H7 (cell line): ENCODE results near the gene TAS2R5. TPM values are rescaled to one million over a fixed set of nuclear protein-coding genes. Genes with fewer than 3 reads are reported as not detected.
"Not testable (repeated sequence)": the region's sequence is repeated elsewhere in the genome, so short reads cannot be mapped to it uniquely, and the experiment has no call there.

Experiments
- DNase-seq: peaks from one replicate; pipeline ENCODE4 v3.0.0; 2012
- H3K27me3 ChIP-seq: 2 replicates; pipeline ENCODE4 v1.6.0; 2011; ENCODE audit warnings: mild to moderate bottlenecking, low read length; ENCODE audit not compliant: control insufficient read depth, insufficient read depth
- H3K36me3 ChIP-seq: replicated peaks from 2 replicates; pipeline ENCODE4 v1.5.1; 2011; ENCODE audit warnings: low read length; ENCODE audit not compliant: control insufficient read depth, insufficient read depth
- H3K4me3 ChIP-seq: 2 replicates; pipeline ENCODE4 v1.5.1; 2011; ENCODE audit warnings: low read depth, mild to moderate bottlenecking, control low read depth, low read length, moderate library complexity; ENCODE audit not compliant: insufficient read depth
- total RNA-seq: library from RNA; depleted of rRNA; stranded (reverse); fragments of >200 nt; shearing (Covaris generic); gene quantifications from 2 replicates; pipeline ENCODE4 v1.2.3, GENCODE V29; 2014; rRNA removed

TAS2R5 gene, protein sequence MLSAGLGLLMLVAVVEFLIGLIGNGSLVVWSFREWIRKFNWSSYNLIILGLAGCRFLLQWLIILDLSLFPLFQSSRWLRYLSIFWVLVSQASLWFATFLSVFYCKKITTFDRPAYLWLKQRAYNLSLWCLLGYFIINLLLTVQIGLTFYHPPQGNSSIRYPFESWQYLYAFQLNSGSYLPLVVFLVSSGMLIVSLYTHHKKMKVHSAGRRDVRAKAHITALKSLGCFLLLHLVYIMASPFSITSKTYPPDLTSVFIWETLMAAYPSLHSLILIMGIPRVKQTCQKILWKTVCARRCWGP
- 0.24 and 0.70 TPM in 2 replicates for total RNA-seq

DNA sequence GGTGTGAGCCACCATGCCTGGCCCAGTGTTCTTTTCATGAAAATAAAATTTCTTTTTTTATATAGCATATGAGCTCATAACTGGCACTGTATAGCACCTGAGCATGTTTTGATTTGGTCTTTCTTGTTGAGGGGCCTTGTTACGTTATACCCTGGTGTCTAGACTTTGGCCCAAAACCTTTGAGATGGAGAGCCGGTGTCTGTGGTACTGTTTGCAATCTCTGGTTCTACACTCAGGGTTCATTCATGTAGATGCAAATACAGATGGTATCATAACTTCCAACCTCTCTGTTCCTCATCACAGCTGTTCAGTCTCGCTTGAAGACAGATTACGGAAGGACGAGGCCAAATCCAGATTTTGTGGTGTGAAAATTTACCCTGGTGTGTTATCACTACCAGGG, at the start of gene TAS2R5:
Gene TAS2R5, plus strand, starts transcription at position 301 of the 400 bp plus-strand sequence. CDS start 145 bp downstream, outside the sequence.
- Histone ChIP-seq H3K4me3 (no peak within 1 kb of the TSS), H3K27me3 (no peaks in the 10 kb centered on the region), H3K36me3 (no peaks in the 10 kb centered on the region; the same call in 1 of the 2 replicates)
- DNase-seq: no peak

DNA sequence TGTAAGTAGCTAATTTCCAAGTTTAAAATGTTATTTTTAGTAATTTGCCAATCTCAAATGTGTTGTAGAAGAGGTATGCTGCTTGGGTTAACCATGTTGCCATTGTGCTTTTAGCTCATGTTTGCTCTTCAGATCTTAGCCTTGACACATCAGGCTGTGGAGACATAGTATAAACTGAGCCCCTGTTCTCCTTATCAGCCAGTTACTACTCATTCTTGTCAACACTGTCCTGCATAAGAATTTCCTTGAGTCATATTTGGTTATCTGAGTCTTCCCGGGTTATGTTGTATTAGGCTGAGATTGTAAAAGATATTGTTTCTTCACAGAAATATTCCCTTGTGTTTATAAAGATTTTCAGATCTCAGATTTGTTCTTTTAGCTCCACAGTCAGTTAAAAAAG, 47.8 kb upstream of the TAS2R5 start:
- peaks cover 35% of the 10 kb centered on the region for H3K36me3 ChIP-seq
- H3K4me3 ChIP-seq: no peak overlapping the region
- no peak for DNase-seq
- H3K27me3 ChIP-seq: no peaks in the 10 kb centered on the region

DNA sequence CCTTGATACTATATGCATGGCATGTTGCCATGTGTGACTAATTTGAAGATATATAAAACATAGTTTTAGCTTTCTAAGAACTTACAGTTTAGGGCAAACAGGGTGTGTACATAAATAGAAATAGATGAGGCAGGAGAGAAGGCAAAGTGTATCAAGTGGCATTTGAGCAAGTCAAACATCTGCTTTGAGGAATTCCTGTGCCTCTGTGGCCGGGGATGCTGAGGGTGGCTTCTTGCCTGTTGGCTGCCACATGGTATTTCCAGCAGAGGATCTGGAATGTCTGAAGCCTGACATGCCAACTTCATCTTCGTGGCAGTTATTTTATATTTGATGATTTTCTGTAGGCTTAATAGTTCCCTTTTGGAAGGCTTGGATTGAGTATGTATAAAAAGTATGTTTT, 45.9 kb upstream of the TAS2R5 start:
- Histone ChIP-seq H3K27me3 (no peaks in the 10 kb centered on the region), H3K36me3 (peaks cover 38% of the 10 kb centered on the region), H3K4me3 (no peak overlapping the region)
- DNase-seq: no peak

DNA sequence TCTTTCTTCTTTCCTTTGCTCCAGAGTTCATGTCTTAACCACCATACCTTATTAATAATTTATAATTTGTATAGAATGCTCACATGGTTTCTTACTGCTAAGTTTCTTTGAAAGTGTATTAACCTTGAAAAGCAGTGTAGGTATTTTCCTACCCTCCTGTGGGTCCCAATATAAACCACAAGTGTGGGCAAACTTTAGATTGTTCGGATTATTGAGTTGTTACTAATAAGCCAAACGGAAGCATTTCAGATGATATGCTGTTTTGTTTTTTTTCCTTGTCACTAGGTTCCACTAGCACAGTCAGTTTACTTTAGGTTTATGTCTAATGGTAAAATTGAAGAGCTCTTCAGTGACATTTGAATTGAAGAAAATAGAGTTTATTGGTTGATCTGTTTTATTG, 41.6 kb upstream of the TAS2R5 start:
- Histone ChIP-seq H3K27me3 (no peaks in the 10 kb centered on the region), H3K4me3 (no peak overlapping the region), H3K36me3 (peaks cover 30% of the 10 kb centered on the region)
- no peak for DNase-seq

DNA sequence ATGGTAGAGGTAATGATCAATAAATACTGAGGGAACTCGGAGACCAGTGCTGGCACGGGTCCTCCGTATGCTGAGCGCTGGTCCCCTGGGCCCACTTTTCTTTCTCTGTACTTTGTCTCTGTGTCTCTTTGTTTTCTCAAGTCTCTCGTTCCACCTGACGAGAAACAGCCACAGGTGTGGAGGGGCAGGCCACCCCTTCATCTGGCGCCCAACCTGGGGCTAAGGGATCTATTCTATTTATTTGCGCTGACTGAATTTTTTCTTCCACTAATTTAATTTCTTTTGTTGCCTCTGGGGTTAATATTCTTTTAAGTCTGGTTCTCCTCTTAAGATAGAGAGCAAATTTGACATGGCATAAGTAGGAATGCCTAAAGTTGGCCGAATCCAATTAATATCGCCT, 38.1 kb upstream of the TAS2R5 start:
- H3K27me3 ChIP-seq, H3K4me3 ChIP-seq, DNase-seq: not testable (repeated sequence)
- peaks cover 25% of the 10 kb centered on the region for H3K36me3 ChIP-seq

DNA sequence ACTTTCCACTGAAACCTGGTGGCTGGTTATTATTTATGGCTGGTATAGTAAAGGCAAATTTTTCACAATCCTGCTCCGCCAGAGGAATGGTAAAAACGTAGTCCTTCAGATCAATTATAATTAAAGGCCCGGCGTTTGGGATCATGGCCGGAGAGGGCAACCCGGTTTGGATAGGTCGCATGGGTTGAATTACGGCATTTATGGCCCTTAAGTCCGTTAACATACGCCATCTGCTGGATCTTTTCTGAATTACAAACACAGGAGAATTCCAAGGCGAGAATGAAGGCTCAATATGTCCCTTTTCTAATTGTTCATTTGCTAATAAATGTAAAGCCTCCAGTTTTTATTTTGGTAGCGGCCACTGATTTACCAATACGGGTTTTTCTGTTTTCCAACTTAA, 37.4 kb upstream of the TAS2R5 start:
- H3K36me3 ChIP-seq: peaks cover 23% of the 10 kb centered on the region
- H3K4me3 ChIP-seq: no peak overlapping the region
- peak; percentile 41 for DNase-seq

DNA sequence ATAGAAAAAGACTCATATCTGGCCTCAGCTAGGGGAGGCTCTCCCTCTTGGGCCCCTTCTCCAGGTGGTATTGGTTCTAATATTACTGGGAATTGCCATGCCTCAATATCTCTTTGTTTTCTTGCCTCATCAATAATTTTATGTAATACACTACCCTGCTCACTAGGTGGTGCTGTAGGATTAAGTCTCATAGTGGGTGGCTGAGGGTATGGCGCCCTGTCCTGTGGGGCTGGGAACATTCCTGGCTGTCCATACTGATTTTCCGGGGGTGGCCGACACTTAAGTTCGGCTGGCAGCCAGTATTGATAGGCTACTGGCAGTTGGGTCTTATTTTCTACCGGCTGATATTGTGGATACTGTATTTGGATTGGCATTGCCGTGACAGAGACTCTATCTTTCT, 35.1 kb upstream of the TAS2R5 start:
- peaks cover 20% of the 10 kb centered on the region for H3K36me3 ChIP-seq
- no peak overlapping the region for H3K4me3 ChIP-seq
- H3K27me3 ChIP-seq: no peaks in the 10 kb centered on the region
- DNase-seq: peak; percentile 59

More for the DNA sequence above, 37.4 kb upstream of the TAS2R5 start:
- no peaks in the 10 kb centered on the region for H3K27me3 ChIP-seq

DNA sequence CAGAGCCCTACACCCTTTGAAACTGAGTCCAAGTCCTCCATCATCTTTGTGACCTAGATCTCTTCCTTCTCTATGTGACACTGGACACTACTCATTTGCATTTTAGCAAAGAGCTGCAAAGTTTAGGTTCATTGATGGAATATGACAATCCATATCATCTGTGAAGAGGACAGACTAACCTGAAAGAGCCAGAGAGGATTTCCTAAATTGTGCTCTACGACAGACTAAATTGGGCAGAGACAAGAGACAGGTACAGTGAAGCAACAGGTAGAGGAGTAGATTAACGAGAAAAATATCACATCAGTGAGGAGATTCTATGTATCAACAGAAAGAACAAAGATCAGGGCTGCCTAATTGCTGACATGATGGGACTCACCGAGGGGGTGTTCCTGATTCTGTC, 26.2 kb upstream of the TAS2R5 start, which contains the start of gene TAS2R3:
Gene TAS2R3, plus strand, starts transcription at position 301 of the 400 bp plus-strand sequence. Its CDS starts 62 bp downstream, at position 363.
- H3K36me3 ChIP-seq: peaks cover 2% of the 10 kb centered on the region
- no peak within 1 kb of the TSS for H3K4me3 ChIP-seq
- no peak for DNase-seq
- H3K27me3 ChIP-seq: no peaks in the 10 kb centered on the region

DNA sequence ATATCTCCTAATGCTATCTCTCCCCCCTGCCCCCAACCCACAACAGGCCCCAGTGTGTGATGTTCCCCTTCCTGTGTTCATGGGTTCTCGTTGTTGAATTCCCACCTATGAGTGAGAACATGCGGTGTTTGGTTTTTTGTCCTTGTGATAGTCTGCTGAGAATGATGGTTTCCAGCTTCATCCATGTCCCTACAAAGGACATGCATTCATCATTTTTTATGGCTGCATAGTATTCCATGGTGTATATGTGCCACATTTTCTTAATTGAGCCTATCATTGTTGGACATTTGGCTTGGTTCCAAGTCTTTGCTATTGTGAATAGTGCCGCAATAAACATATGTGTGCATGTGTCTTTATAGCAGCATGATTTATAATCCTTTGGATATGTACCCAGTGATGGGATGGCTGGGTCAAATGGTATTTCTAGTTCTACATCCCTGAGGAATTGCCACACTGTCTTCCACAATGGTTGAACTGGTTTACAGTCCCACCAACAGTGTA, 19.9 kb upstream of the TAS2R5 start:
- DNase-seq, H3K36me3 ChIP-seq, H3K27me3 ChIP-seq, H3K4me3 ChIP-seq: not testable (repeated sequence)

DNA sequence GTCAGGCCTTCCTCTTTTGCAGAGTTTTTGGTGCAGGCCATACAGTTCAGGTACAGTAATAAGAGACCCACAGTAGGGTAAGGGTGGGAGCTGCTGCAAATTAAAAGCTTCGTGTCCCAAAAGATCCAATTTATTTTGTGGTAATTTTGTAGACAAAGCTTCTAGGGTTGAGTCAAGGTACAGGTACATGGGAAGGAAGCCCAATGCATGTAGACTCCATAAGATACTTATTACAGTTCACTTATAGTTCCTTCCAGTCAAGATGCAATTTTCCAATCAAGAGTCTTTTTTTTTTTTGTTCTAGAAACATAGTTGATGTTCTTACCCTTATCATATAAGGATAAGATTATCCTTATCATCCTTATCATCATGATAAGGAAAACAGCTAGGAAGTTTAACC, 13.6 kb upstream of the TAS2R5 start, which contains the start of gene TAS2R4:
Gene TAS2R4, plus strand, starts transcription at position 301 of the 400 bp plus-strand sequence. CDS start 1,815 bp downstream, outside the sequence.
- Histone ChIP-seq H3K4me3 (no peak within 1 kb of the TSS), H3K27me3 (no peaks in the 10 kb centered on the region), H3K36me3 (peaks cover 3% of the 10 kb centered on the region)
- no peak for DNase-seq

DNA sequence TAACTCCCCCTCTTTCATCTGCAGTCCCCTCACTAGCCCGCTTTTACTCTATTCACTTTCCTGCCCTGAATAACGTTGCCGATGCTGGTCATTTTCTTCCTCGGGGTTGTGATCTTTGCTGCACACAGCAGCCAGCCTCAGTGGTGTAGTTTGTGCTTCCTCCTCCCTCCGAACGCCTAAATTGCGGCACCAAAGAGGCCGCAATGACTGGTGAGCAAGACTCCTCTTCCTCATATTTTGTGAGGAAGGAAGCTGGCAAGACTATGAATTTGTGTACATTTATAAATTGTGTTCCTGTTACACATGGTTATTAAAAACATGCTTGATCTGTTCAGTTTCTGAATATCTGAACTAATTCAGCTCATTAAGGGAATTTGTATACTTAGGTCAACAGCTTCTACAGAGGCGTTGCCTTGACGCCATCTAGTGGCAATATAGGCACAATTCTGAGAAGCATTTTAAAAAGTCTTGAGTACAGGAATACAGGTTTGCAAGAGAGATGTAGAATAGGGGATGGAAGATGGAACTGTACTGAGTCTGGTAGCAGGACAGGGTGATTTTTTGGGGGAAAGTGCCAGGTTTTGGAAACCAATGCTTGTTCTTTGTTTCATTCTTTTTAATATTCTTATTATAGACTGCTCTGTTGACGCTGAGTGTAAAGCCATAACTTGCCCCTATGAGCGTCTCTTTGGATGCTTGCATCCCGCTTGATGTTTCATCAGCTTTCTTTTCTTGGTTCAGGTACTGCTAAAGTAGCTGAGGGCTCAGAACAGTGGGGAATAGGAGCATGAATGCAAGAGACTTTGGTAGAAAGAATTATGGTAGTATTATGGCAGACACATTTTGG, 4.1 kb upstream of the TAS2R5 start:
- Histone ChIP-seq H3K36me3 (no peaks in the 10 kb centered on the region; the same call in 1 of the 2 replicates), H3K4me3 (no peak overlapping the region), H3K27me3 (no peaks in the 10 kb centered on the region)
- peak; percentile 63 for DNase-seq

DNA sequence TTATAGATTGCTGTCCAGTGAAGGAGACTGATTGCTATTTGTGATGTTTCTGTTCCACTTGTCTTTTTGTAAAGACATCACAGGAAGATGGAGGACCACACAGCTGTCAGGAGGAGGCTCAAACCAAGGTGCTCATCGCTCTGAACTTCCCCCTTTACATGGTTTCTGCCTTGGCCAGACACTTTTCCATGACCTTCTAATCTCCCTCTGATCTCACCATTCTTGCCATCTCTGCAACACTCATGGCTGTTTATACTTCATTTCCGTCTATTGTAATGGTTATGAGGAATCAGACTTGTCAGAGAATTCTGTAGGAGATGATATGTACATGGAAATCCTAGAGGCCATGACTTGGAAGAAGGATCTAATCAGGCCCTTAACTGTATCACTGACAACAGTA, 1.7 kb upstream of the TAS2R5 start:
- H3K27me3 ChIP-seq: no peaks in the 10 kb centered on the region
- DNase-seq: no peak
- H3K4me3 ChIP-seq: no peak overlapping the region
- H3K36me3 ChIP-seq: no peaks in the 10 kb centered on the region; the same call in 1 of the 2 replicates

DNA sequence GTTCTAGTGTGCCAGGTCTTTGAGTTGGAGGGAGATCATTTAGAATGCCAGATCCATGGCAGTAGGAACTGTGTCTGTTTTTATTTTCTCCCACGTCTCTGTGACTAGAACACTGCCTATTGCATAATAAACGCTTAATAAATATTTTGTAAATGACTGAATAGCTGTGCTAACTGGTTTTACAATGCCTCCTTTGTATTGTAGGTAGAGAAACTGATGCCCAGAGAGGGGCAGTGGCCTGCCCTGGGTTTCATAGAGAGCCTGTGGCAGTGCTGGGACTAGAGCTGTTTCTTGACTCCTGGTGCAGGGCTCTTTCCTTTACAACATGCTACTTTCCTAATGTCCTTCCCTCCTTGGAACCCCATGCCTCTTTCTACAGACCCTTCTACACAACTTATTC, 2.5 kb downstream of the TAS2R5 start:
- H3K36me3 ChIP-seq: no peaks in the 10 kb centered on the region; the same call in 1 of the 2 replicates

DNA sequence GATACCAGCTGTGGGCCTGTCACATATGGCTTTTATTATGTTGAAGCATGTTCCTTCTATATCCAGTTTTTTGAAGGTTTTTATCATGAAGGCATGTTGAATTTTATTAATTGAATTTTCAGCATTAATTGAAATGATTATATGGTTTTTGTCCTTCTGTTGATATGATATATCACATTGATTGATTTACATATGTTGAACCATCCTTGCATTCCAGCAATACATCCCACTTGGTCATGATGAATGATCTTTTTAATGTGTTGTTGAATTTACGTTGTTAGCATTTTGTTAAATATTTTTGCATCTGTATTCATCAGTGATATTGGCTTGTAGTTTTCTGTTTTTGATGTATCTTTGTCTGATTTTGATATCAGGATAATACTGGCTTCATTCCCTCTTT, 30.1 kb downstream of the TAS2R5 start:
- H3K4me3 ChIP-seq: no peak overlapping the region
- DNase-seq: no peak
- H3K36me3 ChIP-seq: no peaks in the 10 kb centered on the region
- no peaks in the 10 kb centered on the region for H3K27me3 ChIP-seq

More for the DNA sequence above, 2.5 kb downstream of the TAS2R5 start:
- DNase-seq: no peak
- no peaks in the 10 kb centered on the region for H3K27me3 ChIP-seq
- H3K4me3 ChIP-seq: no peak overlapping the region
